ENCODE results near the gene SREK1.
"Not testable (repeated sequence)": the region's sequence is repeated elsewhere in the genome, so short reads cannot be mapped to it uniquely, and the experiment has no call there.

The SREK1 gene

GRCh38 chr5:66144074-66144833 lies at the start of gene SREK1:
TSS of gene SREK1 (plus strand) at chr5:66144300. CDS start at chr5:66144377, 77 bp downstream.
- peak; percentile 85 to 97 (median 93) for DNase-seq
- intact Hi-C loops (cut with DNase I) = loop anchor here (2.0 to 10.0 kb wide), 3 partner anchors 219 to 519 kb away; partner anchors contain the start of genes SHLD3, TRAPPC13 and TRIM23

- intact Hi-C loops (cut with DNase I) = no loop called here
- peak in 12 of 42 donors; percentile 2 to 56 (median 22) for DNase-seq
Measured at GRCh38 chr5:66100851-66101250, 43.2 kb upstream of the SREK1 start.

DNA sequence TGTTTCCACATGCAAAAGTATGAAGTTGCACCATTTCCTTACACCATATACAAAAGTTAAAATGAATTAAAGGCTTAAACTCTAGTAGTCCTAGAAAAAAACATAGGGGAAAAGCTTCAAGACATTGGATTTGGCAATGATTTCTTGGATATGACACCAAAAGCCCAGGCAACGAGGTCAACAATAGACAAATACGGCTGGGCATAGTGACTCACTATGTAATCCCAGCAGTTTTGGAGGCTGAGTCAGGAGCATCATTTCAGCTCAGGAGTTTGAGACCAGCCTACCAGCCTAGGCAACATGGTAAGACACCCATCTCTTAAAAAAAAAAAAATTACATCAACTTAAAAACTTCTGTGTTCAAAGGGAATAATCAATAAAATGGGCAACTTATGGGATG lies 30.9 kb upstream of the SREK1 start:
- intact Hi-C loops (cut with DNase I) = no loop called here
- no peak for DNase-seq

- DNase-seq = no peak
- intact Hi-C loops (cut with DNase I) = no loop called here
Measured at GRCh38 chr5:66118304-66118703, 25.8 kb upstream of the SREK1 start.

DNA sequence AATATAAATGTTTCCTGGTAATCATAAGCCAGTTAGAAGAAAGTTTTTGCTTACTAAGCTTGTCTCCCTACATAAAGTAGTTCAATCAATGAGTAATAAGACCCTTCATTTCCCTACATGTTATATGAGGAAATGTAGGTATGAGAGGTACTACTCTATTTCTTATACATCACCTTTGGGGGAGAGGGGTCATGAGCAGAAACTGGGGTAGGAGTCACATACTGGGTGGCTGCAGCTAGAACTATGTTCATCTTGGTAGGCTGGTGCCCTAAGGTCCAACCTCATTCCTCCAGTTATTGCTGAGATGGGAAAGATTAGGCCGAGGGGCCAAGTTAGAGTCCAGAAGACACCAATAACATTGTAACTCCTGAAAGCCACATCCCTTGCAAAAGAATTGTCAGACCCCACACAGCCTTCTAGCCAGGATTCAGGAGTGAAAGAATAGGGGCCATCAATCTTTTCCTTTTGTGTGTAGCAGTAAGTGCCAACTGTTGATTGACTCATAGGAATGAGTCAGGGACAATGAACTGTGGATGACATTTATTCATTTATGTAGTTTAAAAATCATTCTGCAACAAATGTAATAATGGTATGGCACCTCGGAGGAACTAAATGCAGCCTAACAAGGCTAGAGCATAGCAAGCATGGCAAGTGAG lies 21.6 kb upstream of the SREK1 start:
- intact Hi-C loops (cut with DNase I) = no loop called here
- DNase-seq = no peak

DNA sequence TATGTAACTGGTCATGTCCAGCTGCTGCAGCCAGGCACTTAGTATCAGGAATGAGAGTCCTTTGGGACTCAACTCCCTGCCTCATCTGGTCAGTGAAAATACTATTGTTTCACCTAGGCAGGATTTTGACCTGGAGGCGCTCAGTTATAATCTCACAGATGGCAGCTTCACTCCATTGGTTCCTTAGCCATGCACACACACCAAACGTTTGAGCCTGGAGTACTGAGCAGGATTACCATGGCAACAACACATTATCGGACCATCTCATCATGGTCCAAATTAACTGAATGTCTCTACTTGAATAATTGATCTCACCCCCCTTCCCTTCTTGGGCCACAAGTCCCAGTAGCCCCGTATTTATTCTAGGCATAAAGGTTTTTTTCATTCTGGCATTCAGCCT lies 15.0 kb upstream of the SREK1 start:
- intact Hi-C loops (cut with DNase I) = no loop called here
- no peak for DNase-seq

- DNase-seq = no peak
Measured at GRCh38 chr5:66130493-66130892, 13.6 kb upstream of the SREK1 start.

DNA sequence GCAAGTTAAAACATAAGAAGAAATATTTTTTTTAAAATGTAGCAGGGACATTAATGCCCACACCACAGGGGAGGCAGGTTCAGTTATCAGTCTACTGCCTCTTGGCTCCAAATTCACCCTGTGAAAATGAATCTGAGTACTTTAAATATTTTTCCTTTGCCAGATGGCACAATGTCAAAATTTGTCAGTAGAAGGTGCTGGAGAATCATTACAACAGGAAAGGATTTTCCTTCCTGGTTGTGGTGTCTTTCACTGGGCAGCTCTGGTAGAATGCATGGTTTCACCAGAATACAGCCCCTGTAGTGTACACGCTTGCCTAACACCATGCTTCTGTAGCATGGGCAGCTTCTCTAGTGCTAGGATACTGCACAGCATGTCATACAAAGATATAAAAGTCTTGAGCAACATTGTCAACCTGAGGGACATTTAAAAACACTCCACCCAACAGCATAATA lies 9.7 kb upstream of the SREK1 start:
- DNase-seq = no peak

More at GRCh38 chr5:66130493-66130892, 13.6 kb upstream of the SREK1 start:
- intact Hi-C loops (cut with DNase I) = no loop called here

DNA sequence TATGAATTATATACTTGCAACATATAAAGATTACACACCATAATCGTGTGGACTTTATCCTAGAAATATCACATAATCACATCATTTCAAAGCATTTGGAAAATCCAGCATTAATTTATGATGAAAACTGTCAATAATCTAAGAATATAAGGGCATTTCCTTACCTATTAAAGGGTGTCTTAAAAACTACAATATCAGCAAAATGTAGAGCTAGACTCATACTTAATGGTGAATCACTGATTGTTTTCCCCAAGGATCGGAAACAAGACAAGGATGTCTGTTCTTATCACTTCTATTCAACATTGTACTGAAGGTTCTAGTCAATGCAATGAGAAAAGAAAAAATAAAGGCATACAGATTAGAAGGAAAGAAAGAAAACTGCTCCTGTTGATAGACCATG lies 8.0 kb upstream of the SREK1 start:
- intact Hi-C loops (cut with DNase I) = no loop called here
- DNase-seq = no peak

More for the DNA sequence above, 9.7 kb upstream of the SREK1 start:
- intact Hi-C loops (cut with DNase I) = no loop called here

DNA sequence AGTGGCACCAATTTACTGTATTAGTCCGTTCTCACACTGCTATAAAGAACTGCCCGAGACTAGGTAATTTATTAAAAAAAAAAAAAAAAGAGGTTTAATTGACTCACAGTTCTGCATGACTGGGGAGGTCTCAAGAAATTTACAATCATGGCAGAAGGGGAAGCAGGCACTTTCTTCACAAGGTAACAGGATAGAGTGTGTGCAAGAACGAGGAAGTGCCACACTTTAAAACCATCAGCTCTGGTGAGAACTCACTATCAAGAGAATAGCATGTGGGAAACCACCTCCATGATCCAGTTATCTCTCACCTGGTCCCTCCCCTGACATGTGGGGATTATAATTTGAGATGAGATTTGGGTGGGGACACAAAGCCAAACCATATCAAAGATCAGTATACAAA lies 7.2 kb upstream of the SREK1 start:
- intact Hi-C loops (cut with DNase I); DNase-seq: not testable (repeated sequence)

DNA sequence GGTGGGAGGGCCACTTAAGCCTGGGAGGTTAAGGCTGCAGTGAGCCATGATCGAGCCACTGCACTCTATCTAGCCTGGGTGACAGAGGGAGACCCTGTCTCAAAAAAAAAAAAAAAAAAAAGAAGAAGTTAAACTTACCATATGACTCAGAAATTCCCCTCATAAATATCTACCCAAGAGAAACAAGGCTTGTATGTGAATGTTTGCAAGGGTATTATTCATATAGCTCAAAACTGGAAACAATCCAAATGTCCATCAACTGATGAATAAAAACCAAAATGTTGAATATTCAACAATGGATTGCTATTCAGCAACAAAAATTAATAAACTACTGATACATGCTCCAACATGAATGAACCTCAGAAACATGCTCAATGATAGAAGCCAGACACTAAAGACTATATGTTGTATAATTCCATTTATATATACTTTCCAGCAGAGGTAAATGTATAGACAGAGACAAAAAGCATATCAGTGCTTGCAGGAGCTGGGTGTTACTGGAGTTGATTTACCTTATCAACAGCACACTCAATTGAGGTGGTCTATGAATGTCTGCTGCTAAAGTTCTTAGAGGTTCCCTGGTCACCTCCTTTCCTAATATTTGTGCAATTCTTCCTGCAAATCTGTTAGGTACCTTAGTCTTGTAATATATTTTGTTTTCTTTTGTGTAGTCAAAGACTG lies 5.3 kb upstream of the SREK1 start:
- no peak for DNase-seq
- intact Hi-C loops (cut with DNase I) = no loop called here

DNA sequence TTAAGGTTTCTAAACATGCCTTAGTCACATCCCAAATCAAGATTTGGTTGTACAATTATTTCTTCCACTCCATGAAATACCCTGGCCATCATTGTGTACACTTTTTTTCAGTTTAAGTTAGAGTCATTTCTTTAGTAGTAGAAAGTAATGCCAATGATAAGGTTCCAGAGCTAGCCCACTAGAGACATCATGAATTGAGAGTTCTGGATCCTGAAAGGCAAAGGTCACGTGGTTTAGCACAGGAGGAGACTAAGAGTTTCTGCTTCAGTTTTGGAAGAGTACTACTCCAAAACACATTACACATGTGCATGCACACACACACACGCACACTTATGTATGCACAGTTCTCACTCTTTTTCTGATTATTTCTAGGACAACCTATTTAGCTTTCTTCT lies 4.8 kb upstream of the SREK1 start:
- intact Hi-C loops (cut with DNase I) = no loop called here
- no peak for DNase-seq

DNA sequence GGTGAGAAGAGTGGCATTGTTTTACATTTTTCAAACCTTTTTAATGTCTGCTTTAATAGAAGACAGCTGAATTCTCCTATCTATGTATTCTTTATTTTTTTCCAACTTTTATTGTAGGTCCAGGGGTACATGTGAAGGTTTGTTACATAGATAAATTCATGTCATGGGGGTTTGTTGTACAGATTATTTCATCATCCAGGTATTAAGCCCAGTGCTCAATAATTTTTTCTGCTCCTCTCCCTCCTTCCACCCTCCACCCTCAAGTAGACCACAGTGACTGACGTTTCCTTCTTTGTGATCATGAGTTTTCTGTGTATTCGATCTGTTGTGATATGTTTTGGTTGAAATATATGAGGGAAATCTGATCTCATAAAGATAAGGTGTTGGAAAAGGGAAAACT lies 1.7 kb upstream of the SREK1 start:
- DNase-seq = no peak
- intact Hi-C loops (cut with DNase I) = loop anchor here (10.0 kb wide), 2 partner anchors 388 to 518 kb away; partner anchors contain the start of genes SHLD3, TRAPPC13 and TRIM23

- intact Hi-C loops (cut with DNase I) = loop anchor here (2.0 to 10.0 kb wide), 3 partner anchors 219 to 519 kb away; partner anchors contain the start of genes SHLD3, TRAPPC13 and TRIM23
- DNase-seq = peak in 6 of 42 donors; percentile 2 to 28 (median 10)
Measured at GRCh38 chr5:66143473-66144073, 527 bp upstream of the SREK1 start.

GRCh38 chr5:66144834-66145390 lies 812 bp downstream of the SREK1 start:
- DNase-seq = peak in 4 of 42 donors; percentile 26 to 70 (median 56)
- intact Hi-C loops (cut with DNase I) = loop anchor here (2.0 to 10.0 kb wide), 3 partner anchors 220 to 520 kb away; partner anchors contain the start of genes SHLD3, TRAPPC13 and TRIM23

DNA sequence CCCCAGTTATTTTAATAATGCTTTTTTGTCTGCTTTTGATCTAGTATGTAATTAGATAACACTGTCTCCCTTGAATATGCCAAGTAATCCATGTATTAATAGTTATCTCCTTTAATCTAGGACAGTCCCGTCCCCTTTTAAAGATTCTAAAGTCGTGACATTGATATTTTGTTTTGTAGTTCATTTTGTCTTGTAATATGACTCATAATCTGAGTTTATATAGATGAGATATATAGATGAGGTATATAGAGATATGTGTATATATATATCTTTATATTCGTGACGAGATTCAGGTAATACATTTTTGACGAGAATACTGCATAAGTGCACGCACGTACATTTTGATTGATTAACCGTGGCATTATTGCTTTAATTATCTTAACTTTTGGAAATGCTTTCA lies 1.6 kb downstream of the SREK1 start:
- no peak for DNase-seq
- intact Hi-C loops (cut with DNase I) = loop anchor here (2.0 to 10.0 kb wide), 3 partner anchors 221 to 521 kb away; partner anchors contain the start of genes SHLD3, TRAPPC13 and TRIM23

GRCh38 chr5:66149950-66150349 lies 5.8 kb downstream of the SREK1 start:
- no peak for DNase-seq
- intact Hi-C loops (cut with DNase I) = loop anchor here (10.0 kb wide), 2 partner anchors 395 to 525 kb away; partner anchors contain the start of genes SHLD3, TRAPPC13 and TRIM23

- intact Hi-C loops (cut with DNase I) = no loop called here
- DNase-seq = no peak
Measured at GRCh38 chr5:66151030-66151429, 6.9 kb downstream of the SREK1 start.

DNA sequence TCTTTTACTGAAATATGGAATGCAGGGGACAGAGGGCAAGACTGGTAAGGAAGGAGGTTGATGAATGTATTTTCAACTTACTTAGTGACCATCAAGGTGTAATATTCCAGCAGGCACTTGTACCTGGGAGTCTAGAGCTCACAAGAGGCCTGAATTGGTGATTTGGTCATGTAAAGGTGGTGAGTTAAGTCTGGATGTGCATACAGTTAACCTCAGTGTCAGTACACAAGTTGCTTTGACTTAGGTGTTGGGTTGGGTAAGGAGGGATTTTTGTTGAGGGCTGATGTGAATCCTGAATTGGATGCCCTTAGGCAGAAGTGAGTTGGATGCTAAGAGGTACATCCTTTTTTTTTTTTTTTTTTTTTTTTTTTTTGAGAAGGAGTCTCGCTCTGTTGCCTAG lies 7.4 kb downstream of the SREK1 start:
- intact Hi-C loops (cut with DNase I) = no loop called here
- no peak for DNase-seq

Measured in head of caudate nucleus (tissue), 42 donors.